Colonic mucosa (tissue), 4 donors: ENCODE measurements around the gene CCDC154. TPM values are rescaled to one million over a fixed set of nuclear protein-coding genes. Genes with fewer than 3 reads are reported as not detected.
A peak's percentile ranks its signal among the peaks of the same experiment; 100 is the strongest.

ENCODE experiments used
- DNase-seq: peaks from one replicate; pipeline ENCODE4 v3.0.0-alpha.2; 2020
- H3K27ac ChIP-seq: fragments of 200-600 bp; one replicate; pipeline ENCODE4 v1.8.0; 2021
- H3K27me3 ChIP-seq: fragments of 200-600 bp; one replicate; pipeline ENCODE4 v1.8.0; 2021
- H3K36me3 ChIP-seq: fragments of 200-600 bp; one replicate; pipeline ENCODE4 v1.8.0; 2021
- H3K4me1 ChIP-seq: fragments of 200-600 bp; one replicate; pipeline ENCODE4 v1.8.0; 2021; ENCODE audit warnings: mild to moderate bottlenecking
- H3K4me3 ChIP-seq: fragments of 200-600 bp; one replicate; pipeline ENCODE4 v1.8.0; 2021
- H3K9ac ChIP-seq, 2 donors: one replicate each; pipeline ENCODE4 v1.7.0; 2013; ENCODE audit warnings: control low read depth in 2 of 2, low read depth in 2 of 2, low read length in 2 of 2
- H3K9me3 ChIP-seq: fragments of 200-600 bp; one replicate; pipeline ENCODE4 v1.8.0; 2021
- intact Hi-C: fragments of 100-400 bp; cut with DNase I; formaldehyde crosslinking; loops from one replicate; pipeline ENCODE4 v1.14.1; 2022
- total RNA-seq, 2 donors: library from RNA; stranded (reverse); fragmentation: NEBNext Ultra II Directional in 1 of 2; extraction: Animal tissue kit (Norgen Biotek cat#: 25700) in 1 of 2; gene quantifications; one replicate each; pipeline ENCODE4 v1.2.1, GENCODE V29; 2021
- TF ChIP-seq, protein P1 (sequence below): fragments of 200-600 bp; IDR thresholded peaks from one replicate; pipeline ENCODE4 v1.8.0; 2022; ENCODE audit warnings: antibody characterized with exemption, mild to moderate bottlenecking
- donor health status: healthy.
- donor health status: DM: no; HTN: no; CAD: no.
- donor health status: DM: no; HTN: no; CAD: no.

Gene CCDC154
- total RNA-seq, 2 donors from 2014 or later: 0.56 to 1.6 TPM

DNA sequence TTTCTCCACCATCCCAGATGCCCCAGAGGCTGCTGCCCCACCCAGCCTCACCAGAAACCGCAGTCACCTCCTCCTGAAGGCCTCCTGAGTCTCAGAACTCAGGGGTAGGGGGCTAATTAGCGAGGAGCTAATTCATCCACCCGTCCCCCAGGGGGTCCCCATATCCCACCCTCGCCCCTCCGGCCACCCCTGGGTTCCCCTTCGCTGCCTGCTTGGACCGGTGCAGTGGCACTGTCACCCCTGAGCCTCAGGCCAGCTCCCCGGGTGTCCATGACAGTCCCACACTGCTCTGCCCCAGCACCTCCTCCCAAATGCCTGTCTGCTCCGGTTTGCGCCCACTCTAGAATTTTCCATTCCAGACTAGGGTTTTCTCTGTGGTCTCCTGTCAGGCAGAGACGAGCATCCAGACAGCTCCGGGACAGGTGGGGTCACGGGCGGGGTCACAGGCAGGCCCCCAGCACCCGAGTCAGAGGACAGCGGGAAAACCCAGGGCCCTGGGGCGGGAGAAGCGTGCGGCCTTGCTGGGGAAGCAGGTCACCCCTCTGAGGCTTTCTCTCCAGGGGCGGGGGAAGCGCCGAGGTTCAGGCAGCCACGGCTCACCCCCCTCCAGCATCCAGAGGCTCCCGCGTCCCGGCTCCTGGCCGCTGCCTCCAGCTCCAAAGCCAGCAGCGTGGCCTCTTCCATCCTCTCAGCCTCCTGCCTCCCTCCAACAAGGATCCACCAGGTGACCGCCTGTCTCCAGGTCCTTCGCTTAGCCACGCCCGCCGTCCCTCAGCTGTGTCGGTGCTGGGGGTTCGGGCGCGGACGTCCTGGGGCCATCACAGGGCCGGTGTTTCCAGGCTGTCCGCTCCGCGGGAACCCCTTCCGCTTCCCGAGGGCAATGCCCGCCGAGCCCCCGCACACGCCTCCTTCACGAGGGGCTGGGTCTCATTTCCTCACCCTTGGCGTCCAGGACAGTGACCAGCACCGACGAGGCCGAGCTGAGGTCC lies 16.6 kb downstream of the CCDC154 start:
- Histone ChIP-seq H3K27ac (no peak overlapping the region), H3K36me3 (no peaks in the 10 kb centered on the region), H3K27me3 (no peaks in the 10 kb centered on the region), H3K9ac (no peak overlapping the region), H3K4me1 (no peaks in the 10 kb centered on the region), H3K9me3 (no peaks in the 10 kb centered on the region), H3K4me3 (no peak overlapping the region)
- DNase-seq: no peak
- TF ChIP-seq, protein P1, sequence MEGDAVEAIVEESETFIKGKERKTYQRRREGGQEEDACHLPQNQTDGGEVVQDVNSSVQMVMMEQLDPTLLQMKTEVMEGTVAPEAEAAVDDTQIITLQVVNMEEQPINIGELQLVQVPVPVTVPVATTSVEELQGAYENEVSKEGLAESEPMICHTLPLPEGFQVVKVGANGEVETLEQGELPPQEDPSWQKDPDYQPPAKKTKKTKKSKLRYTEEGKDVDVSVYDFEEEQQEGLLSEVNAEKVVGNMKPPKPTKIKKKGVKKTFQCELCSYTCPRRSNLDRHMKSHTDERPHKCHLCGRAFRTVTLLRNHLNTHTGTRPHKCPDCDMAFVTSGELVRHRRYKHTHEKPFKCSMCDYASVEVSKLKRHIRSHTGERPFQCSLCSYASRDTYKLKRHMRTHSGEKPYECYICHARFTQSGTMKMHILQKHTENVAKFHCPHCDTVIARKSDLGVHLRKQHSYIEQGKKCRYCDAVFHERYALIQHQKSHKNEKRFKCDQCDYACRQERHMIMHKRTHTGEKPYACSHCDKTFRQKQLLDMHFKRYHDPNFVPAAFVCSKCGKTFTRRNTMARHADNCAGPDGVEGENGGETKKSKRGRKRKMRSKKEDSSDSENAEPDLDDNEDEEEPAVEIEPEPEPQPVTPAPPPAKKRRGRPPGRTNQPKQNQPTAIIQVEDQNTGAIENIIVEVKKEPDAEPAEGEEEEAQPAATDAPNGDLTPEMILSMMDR: no peak
- intact Hi-C loops: no loop called here

DNA sequence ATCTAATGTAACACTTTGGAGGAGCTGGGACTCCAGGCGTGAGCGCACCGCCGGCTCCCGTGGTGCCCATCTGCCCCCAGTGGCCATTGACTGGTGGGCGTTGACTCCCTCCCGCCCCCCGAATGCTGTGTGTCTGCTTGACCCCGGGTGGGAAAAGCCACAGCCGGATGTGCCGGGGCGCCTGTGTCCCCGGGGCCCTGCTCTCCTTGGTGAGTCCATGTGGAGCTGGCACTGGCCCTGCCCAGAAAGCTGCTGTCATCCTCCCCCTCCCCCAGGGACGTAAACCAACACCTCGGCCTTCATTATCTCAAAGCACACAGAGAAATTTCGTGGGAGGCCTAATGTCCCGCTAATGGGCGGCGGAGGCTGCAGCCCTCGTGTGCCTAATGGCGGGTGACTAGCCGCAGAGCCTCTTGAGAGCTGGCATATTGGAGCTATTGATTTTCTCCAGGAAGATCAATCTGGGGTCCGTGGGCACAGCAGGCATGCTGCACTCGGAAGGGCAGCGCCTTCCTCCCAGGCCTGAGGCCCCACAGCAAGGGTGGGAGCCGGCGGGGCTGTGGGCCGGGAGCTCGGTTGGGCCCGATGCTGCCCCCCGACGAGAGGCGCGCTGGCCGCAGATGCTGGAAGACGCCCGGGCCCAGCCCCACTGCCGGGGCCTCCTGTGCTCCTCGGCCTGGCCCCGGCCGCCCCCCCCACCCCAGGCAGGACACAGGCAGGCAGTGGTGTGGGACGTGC lies 17.5 kb downstream of the CCDC154 start:
- H3K9me3 ChIP-seq: no peaks in the 10 kb centered on the region
- H3K4me1 ChIP-seq: no peaks in the 10 kb centered on the region
- no peak overlapping the region for H3K9ac ChIP-seq
- no peak overlapping the region for H3K27ac ChIP-seq
- intact Hi-C loops: no loop called here
- no peaks in the 10 kb centered on the region for H3K27me3 ChIP-seq
- no peak overlapping the region for H3K4me3 ChIP-seq
- no peak for DNase-seq
- H3K36me3 ChIP-seq: no peaks in the 10 kb centered on the region
- TF ChIP-seq, protein P1: no peak

DNA sequence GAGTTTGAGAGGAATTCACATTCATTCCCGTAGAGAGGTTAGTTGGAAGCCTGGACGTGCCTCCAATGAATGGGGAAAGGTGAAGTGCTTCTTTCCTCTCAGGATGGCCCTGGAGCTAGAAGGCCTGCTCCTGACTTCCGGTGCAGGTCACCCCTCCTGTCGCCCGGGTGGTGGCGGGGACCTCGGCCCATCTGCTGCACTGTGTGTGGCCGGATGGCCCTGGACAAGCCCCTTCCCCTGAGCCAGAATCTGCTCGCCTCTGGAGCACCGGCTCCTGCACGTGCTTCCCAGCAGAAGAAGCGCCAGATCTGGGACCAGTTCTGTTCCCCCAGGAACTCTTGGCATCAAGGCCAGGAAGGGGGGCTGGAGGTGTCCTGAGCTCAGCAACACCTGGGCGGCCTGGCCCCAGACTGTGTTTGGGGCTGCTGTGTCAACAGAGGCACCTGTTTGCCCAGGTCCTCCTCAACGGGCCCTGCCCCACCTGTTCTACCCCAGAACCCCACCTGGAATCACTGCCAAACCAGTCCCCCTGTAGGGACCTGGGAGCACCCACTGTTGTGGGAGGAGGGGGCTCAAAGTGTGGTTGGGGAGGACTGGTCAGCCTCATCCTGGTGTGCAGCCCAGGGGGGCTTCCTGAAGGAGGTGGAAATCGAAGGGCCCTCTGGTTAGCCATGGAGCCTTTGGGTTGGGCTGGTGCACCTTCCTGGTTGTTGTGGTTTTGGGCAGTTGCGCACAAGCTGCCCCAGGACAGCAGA lies 18.6 kb downstream of the CCDC154 start:
- intact Hi-C loops: no loop called here
- H3K4me3 ChIP-seq: no peak overlapping the region
- TF ChIP-seq, protein P1: no peak

DNA sequence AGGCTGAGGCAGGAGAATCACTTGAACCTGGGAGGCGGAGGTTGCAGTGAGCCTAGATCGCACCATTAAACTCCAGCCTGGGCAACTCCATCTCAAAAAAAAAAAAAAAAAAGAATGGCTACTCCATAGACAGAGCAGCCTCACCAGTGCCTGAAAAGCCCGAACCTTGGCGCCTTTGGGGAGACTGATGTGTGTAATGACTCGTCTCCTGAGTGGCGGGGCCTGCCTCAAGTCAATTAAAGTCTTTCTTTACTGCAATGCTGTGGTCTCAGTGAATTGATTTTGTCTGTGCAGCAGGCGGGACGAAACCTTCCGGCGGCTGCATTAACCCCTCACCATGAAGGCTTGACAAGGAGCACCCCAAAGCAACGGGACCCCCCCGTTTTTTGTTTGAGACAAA lies 20.3 kb downstream of the CCDC154 start:
- Histone ChIP-seq H3K9me3 (no peaks in the 10 kb centered on the region), H3K27ac (no peak overlapping the region), H3K36me3 (no peaks in the 10 kb centered on the region), H3K9ac (no peak overlapping the region), H3K4me1 (peaks cover 3% of the 10 kb centered on the region), H3K27me3 (no peaks in the 10 kb centered on the region), H3K4me3 (no peak overlapping the region)
- DNase-seq: no peak
- intact Hi-C loops: no loop called here
- TF ChIP-seq, protein P1: no peak

More for the DNA sequence above, 18.6 kb downstream of the CCDC154 start:
- Histone ChIP-seq H3K4me1 (no peaks in the 10 kb centered on the region), H3K36me3 (no peaks in the 10 kb centered on the region), H3K9ac (peak overlapping the region in 1 of 2 donors; percentile 24), H3K9me3 (no peaks in the 10 kb centered on the region), H3K27me3 (no peaks in the 10 kb centered on the region), H3K27ac (no peak overlapping the region)
- DNase-seq: no peak

DNA sequence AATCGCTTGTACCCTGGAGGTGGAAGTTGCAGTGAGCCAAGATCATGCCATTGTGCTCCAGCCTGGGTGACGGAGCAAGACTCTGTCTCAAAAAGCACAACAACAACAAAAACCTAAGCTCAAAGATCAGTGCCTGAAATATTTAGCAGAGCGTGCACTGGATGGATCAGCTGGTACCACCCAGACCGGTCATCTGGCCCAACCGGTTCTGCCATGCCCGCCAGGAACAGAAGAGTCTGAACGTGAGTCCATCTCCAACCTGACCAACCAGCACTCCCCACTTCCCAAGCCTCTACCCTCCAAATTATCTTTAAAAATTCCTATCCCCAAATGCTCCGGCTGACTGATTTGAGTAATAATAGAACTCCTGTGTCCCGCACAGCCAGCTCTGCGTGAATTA lies 22.3 kb downstream of the CCDC154 start:
- Histone ChIP-seq H3K9ac (no peak overlapping the region), H3K4me1 (peaks cover 3% of the 10 kb centered on the region), H3K4me3 (no peak overlapping the region), H3K27ac (no peak overlapping the region), H3K36me3 (no peaks in the 10 kb centered on the region), H3K9me3 (no peaks in the 10 kb centered on the region), H3K27me3 (no peaks in the 10 kb centered on the region)
- no peak for DNase-seq
- TF ChIP-seq, protein P1: no peak
- intact Hi-C loops: no loop called here
